Measurements from ENCODE around the gene ETV7.
A peak's percentile ranks its signal among the peaks of the same experiment; 100 is the strongest.

Gene ETV7

DNA sequence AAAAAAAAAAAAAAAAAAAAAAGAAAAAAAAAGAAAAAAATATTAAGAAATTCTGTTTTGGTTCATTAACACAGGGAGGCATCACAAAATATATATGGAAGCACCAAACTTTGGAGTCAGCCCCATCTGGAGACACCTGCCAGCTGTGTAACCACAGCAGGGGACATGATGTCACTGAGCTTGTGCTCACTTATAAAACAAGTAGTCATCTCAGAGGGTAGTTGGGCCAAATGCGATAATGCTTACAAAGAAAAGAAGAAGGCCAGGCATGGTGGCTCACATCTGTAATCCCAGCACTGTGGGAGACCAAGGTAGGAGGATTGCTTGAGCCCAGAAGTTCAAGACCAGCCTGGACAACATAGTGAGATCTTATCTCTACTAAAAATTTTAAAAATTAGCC lies 49.7 kb downstream of the ETV7 start:
- no peak for DNase-seq

DNA sequence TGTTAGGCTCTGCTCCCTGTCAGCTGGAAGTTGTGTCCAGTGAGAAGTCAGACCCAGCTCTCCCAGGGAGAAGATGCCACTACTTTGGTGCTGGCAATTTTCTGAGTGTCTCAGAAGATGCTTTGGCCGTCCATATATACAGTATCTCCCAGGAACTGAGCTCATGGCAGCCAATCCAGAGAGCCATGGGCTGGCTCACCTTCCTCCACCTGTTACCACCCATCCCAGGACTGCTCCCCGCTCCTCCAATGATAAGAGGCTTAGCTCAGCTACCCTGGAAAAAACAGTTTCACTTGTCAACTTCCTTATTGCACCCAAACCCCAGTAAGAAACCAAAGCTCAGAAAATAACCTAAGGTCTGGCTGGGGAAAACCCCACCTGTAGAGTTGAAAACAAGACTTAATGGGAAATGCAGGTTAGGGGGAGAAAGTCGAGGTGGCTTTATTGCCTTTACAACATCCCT lies 50.7 kb downstream of the ETV7 start, which contains the start of gene BNIP5:
Gene BNIP5, minus strand, starts transcription at position 110 of the 463 bp plus-strand sequence. CDS start 6,198 bp downstream, outside the sequence.
- no peak for DNase-seq

DNA sequence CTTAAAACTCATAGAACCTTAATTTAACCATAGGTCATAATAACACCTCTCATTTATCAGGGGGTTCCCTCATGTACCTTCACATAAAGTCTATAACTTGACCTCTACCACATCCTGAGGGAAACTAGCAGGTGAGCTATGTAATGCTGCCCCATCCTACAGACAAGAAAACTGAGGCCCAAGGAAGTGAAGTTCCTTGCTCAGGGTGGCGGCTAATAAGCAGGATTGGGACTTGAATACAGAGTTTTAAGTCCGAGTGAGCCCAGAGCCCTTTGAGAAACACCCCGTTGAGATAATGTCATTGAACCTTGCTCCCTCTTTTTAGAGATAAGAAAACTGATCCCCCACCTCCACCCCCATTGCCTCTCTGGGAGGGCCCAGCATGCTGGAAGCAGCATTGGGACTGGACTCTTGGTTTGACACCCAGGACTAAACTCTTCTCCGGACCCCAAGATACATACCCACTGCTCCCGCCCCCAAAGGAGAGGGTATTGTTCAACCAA lies 51.2 kb downstream of the ETV7 start:
- no peak for DNase-seq

DNA sequence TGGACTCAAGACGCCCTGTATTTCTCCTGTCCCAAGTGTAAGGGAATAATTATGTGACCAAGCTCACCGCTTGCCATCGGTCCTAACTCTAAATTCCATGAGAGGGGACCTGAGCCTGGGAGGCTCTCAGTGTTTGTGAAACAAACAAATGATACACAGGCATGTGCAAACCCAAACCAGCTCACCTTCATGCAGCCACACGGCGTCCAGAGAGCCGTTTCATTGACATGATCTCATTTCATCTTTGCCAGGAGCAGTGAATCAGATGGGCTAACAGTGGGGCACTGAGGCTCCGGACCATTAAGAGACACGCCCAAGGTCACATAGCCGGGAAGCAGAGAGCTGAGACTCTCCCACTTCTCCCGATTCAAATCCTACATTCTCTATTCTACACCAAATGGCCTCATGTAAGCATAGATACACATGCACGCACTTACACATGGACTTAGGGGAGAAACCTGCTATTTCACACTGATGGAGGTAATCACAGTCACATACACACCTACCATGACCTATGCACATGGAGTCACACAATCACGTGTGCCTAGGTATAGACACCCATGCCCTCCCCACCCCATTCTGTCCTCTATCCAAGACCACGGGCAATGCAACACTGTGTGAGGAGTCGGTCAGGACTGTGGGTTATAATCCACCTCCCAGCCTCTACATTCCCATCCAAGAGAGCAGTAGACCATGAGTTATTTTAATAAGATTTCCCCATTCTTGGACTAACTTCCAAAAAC lies 51.8 kb downstream of the ETV7 start:
- DNase-seq = no peak

DNA sequence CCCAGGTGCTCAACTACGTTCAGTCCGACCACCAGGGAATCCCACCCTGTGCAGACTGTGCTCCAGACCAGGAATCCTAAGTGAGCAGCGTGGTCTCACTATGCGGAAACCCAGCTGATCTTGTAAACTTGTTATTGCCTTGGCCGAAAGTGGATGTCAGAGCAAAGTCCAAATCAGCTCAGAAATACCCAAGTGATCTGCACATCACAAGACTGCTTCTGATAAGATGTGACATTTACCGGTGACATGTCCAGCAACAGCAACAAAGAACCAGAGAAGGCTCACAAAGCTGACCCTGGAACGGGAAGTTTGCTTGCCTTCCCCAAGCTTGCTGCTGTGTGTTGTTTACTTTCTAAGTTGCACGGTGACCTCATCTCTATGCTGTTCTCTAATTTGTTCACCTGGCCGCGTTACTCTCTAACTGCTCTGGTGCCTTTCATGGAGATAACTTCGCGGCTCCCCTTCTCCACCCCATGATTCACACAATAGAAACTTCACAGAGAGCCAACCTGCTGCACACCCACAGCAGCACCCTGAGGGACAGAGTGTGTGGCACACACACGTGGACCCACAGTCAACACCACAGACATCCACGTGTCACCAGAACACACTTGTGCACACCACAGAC lies 52.5 kb downstream of the ETV7 start:
- DNase-seq = no peak

DNA sequence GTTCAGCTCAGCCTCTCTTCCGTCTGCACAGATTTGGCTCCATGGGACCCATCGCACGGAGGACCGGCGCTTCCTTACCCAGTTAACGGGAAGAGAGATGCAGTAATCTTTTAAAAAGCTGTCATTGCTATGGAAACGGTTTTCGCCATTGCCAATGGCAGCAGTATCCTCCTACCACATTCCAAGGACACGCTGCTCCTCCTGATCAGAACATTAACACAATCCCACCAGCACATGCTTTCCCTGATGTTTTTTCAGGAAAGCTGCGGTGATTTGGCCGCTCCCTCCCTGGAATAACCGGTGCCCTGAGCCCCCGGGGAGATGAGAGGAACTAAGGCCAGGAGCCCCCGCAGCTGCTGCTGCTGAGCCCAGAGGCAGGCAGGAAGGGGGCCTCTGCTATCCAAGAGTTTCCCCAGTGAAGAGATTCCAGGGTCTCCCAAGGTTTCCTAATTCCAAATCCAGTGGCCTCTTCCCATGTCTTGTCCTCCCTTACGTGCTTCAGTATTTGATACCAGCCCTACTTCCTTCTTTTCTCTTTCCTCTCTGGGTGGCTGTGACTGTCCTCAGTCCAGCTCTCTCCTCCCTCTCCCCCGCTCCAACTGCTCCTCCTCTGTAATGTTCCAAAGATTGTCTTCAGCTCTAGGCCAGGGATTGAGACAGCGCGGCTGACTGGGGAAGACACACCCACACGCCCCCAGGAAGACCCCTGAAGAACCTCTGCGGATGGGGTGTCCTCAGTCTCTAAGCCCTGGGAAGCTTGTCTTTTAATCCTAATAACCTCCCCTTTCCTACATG lies 53.3 kb downstream of the ETV7 start:
- DNase-seq = no peak

DNA sequence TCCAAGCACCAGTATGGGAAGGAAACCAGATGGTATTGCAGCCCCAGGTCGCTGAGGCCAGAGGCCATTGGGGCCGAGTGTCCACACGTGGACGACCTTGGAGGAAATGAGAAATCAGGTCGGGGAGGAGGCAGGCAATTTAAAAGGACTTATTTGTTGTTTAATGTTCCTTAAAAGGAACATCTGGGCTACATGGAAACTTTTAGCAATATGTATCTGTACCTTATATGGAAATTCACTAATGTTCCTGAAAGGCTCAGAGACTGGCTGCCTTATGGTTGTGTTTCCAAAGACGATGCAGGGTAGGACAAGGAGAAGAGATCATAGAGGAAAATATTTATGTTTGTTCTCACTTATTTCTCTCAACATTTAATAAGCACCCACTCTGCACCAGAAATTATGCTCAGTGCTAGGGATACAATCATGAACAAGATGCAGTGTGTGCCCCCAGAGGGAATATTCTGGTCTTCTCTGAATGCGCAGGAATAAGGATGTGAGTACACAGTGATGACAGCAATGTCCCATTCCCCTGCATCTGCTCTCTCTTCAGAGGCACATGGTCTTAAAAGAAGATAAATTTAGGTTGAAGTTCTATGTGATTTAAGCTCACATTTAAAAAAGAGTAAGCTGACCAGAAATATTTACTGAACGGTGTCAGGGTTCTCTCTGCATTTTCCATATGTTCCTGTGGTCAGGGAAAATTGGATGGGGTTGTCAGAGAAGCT lies 54.1 kb downstream of the ETV7 start:
- DNase-seq = no peak

DNA sequence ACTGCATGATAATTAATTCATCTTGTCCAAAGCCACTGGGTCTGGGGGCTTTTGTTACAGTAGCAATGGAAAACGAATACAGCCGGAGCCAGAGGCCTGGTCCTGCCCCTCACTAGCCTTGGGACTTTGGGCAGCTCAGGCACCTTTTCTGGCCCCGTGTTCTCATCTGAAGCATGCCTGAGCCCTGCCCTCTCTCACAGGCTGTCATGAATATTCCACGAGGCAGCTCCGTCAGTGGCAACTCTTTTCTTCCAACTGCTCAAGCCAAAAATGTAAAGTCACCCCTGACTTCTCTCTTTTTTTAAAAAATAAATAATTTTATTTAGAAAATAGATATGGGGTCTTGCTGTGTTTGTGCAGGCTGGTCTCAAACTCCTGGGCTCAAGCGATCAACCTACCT lies 56.1 kb downstream of the ETV7 start:
- DNase-seq = no peak

DNA sequence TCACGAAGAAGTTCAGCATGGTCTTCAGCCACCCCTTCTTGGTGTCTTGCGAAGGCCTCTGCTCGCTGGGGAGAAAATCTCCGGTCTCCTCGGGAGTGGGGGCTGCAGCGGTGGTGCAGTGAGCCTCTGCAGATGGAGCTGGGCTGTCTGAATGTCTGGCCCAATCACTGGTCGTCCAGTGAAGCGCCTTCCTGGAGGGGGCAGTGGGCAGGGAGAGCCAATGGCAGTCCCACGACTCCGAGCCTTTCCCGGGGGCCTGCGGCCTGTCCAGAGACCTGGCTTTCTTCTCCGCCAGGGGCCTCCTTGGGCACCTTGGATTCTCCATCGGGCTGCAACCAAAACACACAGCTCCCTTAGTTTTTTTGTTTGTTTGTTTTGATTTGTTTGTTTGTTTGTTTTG lies 57.1 kb downstream of the ETV7 start:
- no peak for DNase-seq

DNA sequence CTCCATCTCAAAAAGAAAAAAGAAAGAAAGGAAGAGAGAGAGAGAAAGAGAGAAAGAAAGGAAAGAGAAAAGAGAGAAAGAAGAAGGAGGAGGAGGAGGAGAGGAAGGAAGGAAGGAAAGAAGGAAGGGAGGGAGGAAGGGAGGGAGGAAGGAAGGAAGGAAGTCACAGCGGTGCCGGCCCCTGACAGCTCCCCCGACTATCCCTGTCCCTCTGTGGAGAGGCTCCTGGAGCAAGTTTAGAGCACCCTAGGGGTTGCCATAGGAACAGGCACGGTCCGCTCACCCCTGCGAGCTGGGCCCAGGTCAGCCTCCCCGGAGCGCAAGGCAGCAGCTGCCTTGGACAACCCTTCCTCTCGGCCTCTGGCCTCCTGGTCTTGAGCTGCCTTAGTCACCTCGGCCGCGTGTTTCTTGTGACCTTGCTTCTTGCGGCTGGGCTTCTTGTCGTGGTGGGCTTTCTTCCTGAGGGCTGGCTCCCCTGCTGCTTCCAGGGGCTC lies 57.6 kb downstream of the ETV7 start:
- DNase-seq = no peak

DNA sequence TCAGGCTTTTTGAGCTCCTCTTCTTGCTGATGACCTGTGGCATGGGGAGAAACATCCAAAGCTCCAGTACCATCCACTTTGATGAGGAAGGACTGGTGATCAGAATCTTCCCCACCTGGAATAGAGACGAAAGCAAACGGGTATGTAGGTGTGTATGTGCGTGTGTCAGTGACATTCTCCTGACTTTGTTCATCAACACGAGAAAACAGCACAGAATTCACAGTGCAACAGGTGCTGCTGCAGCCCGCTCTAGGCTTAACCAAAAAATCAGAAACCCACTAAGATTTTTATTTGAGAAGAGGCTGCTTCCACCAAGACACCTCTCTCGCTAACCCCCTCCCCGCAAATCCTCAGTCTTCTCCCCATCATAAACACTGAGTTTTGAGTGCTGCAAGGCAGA lies 58.9 kb downstream of the ETV7 start:
- DNase-seq = no peak

DNA sequence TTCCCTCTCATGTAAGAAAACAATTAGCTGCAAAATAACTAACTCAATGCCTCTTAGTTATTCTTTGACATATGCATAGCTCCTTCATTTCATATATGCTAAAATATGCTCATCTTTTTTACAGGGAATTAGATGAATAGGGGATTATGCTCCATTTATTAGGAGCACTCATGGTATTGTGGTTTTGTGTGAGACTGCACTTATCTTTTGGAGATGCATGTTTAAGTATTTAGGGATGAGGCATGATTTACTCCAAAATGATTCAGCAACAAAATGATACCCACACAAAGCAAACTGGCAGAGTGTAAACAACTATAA lies 59.6 kb downstream of the ETV7 start:
- no peak for DNase-seq

DNA sequence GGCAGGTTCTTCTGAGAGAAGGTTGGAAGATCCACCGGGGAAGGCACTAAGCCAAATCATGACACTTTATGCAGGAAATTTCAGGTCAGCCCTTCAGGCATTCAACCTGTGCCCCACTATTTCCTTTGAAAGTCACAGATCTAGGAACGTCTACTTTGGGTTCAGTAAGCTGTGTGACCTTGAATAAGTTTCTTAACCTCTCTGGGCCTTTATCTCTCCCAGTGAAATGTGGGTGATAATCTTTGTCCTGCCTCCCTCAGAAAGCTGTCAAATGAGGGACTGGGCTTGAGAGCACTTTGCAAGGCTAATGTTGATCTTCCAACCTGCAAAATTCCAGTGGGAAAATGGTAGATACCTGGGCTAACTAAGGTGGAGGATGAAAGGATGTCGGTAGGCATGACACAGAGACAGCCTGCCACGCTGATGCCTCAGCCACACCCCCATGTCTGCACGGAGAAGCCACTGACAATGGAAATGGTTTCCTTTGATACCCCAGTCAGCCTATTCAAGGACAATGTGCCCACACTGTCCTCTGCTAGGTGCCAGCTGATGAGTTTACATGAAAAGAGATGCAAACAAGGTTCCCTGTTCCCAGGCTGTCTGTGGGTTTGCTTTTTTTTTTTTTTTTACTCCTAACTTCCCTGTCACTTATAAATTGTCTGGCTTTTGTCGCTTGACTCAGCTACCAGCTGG lies 60.1 kb downstream of the ETV7 start:
- DNase-seq = no peak

DNA sequence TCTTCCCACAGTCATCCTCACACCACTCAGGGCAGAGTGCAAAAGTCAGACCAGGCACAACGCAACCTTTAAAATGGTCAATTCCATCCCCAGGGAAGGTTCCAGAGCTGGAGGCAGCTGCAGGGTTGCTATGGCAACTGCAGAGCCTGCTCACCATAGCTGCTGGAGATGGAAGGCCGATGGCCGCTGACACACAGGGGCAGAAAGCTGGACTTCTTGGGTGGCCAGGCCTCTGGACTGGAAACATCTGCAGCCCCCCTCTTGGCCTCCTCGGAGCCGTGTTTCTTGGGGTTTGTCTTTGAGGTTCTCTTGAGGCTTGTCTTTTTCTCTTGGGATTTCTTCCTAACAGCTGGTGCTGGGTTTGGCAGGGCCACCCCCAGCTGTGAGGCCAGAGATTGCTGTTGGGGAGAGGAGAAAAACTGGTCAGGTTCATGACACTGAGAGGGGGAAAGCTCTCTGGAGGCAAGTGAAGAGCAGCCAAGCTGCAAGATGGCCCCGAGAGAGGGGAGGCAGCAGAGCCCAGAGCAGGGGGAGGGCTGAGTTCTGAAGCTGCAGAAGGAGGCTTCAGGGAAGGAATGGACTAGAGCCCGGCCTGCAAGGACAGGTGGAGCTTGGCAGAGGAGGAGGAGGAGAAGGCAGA lies 61.0 kb downstream of the ETV7 start:
- no peak for DNase-seq

DNA sequence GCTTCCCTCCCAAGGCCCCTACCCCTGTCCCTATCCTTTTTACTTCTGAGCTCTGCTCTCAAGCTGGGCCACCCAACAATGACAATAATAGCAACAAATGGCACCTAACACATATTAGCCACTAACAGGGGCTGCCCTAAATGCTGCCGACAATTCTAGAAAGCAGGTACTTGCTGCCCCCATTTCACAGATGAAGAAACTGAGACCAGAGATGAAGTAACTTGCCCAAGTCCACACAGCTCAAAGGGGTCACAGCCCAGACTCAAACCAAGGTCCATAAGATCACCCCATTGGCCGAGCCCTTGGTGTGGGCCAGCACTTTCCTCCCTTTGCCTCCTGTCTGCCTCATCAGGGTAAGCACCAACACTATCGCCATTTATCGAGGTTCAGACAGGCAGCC lies 62.8 kb downstream of the ETV7 start:
- DNase-seq = no peak

DNA sequence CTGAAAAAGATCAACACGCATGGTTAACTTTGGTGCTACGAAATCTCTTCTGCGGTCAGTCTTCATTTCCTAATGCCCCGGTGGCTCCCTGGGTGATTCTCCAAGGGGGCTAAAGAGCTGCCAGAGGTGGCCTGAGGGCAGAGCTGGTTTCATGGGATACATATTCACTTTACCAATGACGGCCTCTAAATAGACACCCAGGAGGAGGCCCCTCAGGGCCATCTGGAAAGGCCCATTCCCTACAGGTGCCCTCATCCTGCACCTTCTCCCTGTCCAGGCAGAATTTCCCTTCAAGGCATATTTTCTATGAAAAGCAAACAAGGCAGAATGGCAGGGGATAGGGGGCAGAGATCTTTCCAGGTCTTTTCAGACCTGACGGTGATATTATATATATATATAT lies 63.3 kb downstream of the ETV7 start:
- DNase-seq = no peak

DNA sequence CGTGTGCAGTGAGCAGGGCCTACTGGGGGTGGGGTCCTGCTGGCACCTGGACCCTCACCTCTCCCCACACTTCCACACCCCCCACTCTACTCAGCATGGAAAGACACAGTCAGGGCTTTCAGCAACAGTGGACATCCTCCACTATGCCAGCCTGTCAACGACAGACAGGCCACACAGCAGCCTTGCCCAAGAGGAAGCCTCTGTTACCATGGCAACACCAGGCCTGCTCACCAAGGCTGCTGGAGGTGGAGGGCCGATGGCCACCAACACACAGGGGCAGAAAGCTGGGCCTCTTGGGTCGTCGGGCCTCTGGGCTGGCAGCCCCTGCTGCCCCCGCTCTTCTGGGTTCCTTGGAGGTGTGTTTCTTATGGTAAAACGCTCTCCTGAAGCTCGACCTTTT lies 64.4 kb downstream of the ETV7 start:
- DNase-seq = peak; percentile 17

DNA sequence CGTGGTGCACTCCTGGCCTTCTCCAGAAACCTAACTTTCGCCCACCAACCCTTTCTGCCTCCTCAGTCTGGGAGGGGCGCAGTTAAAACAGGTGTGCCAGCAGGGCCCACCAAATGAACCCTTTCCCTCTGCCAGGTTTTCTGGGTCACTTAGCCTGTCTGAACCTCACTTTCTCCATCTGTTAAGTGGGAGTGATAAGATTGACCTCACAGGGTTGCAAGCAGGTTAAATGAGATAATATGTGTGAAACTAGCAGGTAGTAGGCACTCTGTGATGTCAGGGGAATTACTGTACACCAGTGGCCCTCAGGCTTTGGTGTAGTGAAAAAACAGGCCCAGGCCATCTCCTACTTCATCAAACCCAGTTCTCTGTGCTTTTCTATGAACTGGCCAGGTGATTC lies 64.9 kb downstream of the ETV7 start:
- DNase-seq = no peak

DNA sequence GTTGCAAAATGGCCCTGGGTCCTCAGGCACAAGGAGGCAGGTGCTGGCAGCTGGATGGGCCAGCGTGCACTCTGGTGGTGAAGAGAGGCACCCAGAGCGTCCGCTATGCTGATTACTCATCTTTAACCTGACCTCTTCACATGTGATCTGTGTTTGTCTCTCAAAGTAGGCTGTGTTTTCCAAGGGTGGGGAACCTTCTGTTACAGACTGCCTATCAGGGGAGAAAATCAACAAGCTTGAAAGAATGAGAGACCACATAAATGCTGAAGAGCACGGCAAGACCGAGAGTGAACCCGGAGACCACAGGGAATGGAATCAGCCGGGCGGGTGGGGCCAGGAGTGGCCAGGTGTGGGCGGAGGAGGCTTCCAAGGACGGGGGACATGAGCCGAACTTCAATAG lies 67.0 kb downstream of the ETV7 start:
- peak; percentile 85 for DNase-seq

DNA sequence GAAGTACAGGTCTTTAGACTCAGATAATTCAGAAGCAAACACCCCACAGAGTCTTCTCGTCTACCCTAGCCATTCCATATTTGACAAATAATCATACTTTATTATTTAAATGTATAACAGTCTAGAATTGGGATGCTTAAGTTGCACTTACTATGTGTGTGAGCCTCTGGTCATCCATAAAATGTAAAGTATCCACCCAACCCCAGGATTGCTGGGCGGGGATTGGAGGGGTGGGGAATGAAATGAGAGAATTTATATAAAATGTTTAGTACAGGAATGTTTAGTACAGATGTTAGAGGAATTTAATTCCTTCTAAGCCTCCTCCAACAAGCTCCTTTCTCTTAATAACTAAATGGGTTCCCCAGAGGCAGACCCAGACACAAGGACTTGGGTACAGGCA lies 67.6 kb downstream of the ETV7 start:
- DNase-seq = no peak

DNA sequence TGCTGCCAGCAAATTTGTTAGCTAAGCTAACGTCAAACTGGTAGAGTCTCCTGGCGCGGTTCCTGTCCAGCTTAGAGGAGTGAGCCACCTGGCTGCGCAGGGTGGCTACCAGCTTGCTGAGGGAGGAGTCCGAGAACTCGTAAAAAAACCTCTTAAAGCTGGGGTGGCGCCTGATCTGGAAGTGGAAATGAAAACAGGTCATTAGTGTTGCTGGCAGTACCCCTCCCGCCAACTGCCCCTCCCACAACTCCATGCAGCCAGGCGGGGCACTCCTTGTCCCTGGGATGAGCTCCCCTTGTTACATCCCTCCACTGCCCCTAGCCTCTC lies 68.1 kb downstream of the ETV7 start:
- DNase-seq = peak; percentile 99
